Activated CD8-positive, alpha-beta memory T cell treated with anti-CD3 and anti-CD28 coated beads for 24 hours (primary cell): ENCODE results near the gene KIAA1671.
"Not testable (repeated sequence)": the region's sequence is repeated elsewhere in the genome, so short reads cannot be mapped to it uniquely, and the experiment has no call there.

Experiments used
- DNase-seq: peaks from one replicate; pipeline ENCODE4 v3.0.0-alpha.2; 2020

Gene KIAA1671

DNA sequence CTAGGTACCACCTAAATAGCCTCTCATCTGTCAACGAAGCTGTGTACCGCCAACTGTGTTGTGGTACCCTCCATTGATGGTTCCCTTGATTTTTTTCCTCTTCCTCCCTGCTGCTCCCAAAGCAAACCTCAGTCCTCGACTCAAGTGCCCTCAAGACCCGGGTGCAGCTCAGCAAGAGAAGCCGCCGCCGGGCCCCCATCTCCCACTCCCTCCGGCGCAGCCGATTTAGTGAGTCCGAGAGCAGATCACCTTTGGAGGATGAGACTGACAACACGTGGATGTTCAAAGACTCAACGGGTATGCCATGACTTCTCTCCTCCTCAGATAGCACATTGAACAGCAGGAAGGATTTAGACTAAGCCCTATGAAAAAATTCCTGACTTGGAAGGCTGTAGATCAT is 224.7 kb downstream of the KIAA1671 start:
- DNase-seq: no peak

DNA sequence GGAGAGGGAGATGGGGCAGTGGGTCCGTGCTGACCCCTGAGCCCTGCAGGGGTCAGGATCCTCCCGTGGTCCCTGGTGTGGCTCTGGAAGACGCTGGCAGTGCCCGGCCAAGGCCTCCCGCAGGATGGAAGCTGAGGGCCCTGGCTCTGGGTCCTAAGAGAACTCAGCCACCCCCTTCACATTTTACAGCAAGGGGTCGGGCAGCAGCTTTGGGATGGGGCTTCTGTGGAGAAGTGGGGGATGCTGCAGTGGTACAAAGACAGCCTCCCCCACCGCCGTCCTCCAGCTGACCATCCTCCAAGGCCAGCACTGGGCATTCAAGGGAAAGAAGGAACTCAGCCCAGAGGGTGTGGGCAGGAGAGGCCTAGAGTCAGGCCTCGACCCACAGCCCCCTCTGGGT is 225.4 kb downstream of the KIAA1671 start:
- DNase-seq: no peak

DNA sequence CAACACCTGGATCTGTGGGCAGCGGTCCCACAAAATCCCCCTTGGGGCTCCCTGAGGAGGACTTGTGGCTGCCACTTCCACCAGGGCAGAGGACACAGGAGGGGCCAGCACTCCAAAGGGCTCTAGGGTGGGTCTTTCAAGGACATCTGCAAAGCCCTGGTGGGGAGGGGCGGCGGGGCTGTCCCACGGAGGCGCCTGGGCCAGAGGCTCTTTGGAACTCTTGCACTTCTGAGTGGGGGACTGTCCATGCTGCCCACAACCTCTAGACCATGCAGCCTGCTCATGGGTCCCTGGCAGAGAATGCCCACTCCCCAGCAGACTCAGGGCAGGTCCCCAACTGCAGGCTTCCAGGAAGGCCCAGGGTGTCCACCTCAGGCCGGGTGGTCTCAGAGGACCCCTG is 225.8 kb downstream of the KIAA1671 start:
- peak; percentile 67 for DNase-seq

DNA sequence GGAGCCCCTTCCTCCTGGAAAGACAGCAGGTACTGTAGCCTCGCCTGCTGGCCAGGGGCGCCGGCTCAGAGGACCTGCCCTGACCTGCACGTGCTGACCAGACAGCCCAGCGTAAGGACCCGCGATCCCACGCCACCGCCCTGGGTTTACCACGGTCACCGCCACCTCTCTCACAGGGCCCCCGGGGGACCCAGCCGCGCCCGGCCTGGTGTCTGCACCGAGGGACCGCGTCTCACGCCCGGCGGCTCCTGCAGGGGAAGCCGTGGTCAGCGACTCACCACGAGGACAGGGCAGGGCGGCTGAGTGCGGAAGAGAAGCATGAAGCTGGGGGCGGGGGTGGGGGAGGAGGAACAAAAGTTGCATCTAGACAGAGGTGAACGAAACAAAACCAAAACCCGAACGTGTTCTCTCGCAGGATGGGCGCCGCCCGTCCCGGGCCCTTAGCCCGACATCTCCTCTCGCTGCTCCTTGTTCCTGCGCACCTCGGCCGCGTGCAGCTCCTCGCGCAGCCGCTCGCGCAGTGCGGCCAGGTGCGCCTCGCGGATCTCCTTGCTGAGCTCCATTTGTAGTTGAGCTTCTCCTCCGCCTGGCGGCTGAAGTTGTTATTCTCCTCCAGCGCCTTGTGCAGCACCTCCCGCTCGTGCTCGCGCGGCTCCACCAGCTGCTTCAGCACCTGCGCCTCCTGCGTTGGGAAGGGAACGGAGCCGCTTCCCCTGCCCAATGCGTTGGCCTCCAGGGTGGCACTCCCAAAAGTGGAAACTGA is 226.5 kb downstream of the KIAA1671 start:
- not testable (repeated sequence) for DNase-seq

DNA sequence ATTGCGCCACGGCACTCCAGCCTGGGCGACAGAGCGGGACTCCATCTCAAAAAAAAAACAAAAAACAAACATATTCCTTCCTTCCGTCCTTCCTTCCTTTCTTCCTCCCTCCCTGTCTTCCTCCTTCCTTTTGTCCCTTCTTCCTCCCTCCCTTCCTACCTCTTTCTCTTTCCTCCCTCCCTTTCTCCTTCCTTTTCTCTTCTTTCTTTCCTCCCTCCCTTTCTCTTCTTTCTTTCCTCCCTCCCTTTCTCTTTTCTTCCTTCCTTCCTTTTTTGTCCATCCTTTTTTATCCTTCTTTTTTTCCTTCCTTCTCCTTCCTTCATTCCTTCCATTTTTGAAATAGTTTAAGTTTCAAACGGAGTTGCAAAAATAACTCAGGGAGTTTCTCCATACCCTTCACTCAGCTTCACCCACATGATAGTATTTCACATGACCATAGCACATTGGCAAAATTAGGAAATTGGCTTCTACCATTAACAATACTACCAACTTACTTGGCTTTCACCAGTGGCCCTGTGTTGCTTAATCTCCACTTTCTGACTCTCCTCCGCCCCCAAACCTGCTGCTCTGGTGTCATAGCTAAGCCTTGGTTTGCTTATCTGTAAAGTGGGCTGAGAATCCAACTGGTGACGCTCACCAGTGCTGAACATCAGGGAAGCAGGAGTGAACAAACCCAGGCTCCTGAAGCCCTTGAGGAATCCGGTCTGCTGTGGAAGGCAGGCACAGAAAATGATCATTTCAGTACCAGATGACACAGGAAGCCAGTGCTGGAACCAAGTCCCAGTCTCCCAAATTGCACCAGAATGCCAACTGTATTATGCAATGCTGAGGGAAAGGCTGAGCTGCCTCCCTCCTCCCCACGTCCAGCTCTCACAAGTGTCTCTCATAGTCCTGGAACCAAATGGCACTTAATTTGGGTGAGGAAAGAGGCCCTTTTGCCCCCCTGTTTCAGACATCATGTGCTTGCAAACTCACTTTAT is 229.9 kb downstream of the KIAA1671 start:
- DNase-seq: no peak

DNA sequence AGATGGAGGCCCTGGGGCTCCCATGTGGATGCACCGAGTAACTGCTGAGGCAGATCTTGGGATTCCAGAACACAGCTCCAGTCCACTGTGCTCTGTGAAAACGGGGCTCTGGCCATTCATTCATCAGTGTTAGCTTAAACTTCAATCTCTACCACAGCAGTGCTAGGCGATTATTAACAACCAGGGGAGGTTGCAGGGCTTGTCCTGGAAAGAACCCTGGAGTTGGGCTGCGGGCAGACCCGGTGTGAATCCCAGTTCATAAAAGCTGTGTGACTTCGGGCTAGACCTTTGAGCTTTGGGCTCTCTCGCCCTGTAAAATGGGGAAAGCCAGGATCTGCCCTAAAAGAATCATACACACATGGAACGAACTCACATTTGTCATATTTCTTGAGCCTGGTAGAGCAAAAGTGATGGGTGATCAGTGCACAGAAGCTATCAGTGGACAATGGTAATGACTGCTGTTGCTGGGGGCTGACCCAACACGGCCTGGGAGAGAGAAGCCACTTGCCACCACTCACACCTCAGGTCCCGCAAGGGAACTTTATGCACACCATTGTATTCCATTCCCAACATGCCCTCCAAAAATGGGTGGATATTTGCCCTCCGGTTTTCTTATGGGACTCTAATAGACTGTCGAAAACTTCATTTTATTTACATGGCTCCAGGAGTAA is 231.6 kb downstream of the KIAA1671 start:
- no peak for DNase-seq

DNA sequence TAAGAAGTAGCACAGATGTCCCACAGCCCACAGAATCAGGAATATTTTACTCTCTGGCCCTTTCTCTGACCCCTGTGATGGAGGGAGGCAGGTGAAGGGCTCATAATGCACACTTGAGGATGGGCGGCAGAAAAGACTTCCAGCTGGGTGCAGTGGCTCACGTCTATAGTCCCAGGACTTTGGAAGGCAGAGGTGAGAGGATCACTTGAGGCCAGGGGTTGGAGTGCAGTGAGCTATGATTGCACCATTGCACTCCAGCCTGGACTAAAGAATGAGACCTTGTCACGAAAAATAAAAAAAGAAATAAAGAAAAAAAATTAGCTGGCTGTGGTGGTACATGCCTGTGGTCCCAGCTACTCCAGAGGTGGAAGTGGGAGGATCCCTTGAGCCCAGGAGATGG is 233.6 kb downstream of the KIAA1671 start:
- DNase-seq: no peak

DNA sequence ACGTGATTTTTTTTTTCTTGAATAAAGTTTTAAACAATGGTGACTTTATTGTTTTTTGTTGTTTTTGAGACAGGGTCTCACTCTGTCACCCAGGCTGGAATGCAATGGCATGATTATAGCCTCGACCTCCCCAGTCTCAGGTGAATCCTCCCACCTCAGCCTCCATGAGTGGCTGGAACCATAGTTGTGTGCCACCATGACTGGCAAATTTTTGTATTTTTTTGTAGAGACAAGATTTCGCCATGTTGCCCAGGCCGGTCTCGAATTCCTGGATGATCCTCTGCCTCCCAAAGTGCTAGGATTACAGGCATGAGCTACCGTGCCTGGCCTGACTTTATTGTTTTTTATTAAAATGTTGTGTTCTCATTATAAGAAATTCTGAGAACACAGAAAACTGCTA is 235.0 kb downstream of the KIAA1671 start:
- DNase-seq: no peak

DNA sequence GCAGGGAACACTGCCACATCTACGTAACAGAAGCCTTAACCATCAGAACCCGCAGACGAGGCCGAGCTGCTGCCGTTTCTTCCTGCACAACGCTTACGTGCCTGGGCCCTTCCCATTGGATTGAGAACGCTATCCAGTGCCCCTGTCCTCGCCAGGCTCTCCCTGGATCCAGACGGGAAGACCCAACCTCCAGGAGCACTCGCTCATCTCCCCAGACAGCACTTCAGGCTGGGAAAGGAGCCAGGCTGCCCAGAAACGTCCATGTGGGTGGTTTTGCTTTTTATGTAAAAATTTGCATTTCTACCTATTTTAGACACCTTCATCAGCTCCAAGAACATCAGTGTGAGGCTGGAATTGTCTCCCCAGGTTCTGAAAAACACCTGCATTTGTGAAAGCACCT is 239.9 kb downstream of the KIAA1671 start:
- DNase-seq: no peak

DNA sequence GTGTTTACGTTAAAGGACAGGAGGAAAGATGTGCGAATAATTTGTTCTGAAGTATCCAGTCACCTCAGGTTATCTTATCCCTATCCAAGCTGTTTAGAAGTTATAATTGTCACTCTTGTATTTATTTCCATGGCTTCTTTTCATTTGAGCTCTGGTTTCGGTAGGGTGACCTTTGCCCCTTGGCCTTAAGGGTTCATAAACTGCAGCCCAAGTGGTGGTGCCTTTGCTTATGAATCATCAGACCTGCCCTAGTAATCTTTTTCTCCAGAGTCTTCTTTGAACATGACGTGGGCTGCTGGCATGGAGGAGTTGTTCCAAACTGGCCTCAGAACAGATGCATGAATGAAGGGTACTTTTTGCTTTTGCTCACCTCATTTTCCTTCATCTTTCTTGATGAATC is 240.6 kb downstream of the KIAA1671 start:
- no peak for DNase-seq

DNA sequence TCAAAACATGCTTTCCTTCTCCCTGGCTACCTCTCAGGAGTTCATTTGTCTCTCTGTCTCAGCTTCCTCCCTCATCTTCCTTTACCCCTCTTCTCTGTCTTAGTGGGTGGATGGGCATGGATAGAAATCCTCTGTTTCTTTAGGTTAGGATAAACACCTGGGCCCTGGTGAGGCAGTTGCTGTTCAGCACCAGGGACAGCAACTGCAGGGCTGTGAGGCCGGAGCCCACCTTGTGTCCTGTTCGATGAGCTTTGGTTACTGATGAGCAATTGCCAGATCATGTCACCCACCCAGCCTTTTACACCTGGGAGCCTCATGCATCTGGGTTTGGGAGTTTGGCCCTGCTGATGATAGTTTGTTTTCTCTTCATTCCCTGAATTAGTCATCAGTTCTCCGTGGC is 241.0 kb downstream of the KIAA1671 start:
- DNase-seq: no peak

DNA sequence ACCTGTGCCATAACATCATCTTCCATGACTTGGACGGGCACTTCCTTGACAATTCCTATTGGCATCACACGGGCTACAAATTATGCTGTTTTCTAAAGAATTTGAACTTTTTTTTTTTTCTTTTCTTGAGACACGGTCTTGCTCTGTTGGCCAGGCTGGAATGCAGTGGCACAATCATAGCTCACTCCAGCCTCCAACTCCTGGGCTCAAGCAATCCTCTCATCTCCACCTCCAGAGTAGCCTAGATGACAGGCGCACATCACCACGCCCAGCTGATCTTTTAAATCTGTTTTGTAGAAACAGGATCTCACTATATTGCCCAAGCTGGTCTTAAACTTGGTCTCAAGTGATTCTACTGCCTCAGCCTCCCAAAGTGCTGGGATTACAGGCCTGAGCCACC is 243.8 kb downstream of the KIAA1671 start:
- DNase-seq: no peak

DNA sequence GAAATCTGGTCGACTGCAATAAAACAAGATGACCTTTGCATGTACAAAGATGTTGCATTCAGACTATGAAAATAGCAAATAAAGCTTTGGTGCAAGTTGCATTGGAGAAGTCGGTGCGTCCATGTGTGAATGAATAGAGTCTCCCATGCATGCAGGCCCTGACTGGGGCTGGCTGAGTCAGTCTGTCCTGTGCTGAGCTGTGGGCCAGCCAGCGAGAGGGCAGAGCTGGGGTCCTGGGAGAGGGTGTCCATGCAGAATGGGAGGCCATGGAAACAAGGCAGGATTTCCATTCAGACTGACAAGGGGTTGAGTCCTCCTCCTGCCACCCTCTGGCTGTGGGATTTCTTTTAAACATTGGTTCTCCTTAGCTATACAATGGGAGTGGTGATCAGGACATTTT is 244.8 kb downstream of the KIAA1671 start:
- DNase-seq: no peak

DNA sequence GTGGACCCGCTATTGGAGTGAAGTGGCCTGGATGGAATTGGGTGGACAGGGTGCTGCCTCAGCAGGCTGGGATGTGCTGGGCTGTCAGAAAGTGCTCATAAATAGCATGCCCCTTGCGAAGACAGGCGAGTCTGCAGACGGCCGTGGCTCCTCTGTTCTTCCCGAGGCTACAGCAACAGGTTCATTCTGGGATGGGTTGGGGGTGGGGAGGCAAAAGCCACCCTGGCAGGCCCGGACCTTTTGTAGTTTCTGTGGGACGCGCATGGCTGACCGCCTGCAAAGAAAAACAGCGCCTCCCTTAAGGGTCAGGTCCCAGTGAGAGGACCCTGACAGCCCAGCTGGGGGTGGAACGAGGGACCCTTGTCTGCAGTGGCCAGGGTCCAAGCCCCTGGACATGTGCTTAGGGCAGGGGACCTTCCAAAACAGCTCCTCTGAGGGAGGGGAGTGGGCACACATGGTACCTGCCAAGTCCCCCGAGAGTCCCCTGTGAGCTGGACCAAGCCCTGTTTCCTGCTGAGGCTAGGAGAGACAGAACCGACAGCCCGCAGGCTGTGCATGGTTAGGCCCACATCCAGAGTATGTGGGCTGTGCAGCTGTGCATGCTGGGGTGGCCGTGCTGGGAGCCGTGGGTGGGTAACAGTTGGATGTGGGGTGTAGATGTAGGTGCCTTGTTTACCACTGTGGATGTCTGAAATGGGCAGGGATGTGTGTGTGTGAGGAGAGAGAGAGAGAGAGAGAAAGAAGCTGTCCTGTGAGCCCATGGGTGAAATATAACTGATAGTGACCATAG is 247.4 kb downstream of the KIAA1671 start, which contains the start of gene CRYBB3:
Gene CRYBB3, plus strand, starts transcription at position 128 of the 790 bp plus-strand sequence. CDS start 1,539 bp downstream, outside the sequence.
- DNase-seq: no peak

DNA sequence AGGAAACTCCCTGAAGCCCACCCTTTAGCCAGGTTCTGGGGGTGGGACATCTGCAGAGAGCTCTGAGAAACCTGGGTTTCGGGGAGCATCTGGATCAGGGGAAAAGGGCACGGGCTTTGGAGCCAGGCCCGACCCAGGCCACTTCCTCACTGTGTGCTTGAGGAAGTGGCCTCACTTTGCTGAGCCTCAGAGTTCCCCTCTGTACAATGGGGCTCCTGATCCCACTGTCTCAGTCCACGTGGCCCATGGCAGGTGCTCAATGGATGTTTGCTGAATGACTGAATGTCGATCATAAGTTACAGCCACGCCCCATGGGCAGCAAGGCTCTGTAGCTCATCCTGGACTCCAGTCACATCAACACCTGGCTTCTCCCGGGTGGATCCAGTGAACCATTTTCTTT is 248.5 kb downstream of the KIAA1671 start:
- no peak for DNase-seq

DNA sequence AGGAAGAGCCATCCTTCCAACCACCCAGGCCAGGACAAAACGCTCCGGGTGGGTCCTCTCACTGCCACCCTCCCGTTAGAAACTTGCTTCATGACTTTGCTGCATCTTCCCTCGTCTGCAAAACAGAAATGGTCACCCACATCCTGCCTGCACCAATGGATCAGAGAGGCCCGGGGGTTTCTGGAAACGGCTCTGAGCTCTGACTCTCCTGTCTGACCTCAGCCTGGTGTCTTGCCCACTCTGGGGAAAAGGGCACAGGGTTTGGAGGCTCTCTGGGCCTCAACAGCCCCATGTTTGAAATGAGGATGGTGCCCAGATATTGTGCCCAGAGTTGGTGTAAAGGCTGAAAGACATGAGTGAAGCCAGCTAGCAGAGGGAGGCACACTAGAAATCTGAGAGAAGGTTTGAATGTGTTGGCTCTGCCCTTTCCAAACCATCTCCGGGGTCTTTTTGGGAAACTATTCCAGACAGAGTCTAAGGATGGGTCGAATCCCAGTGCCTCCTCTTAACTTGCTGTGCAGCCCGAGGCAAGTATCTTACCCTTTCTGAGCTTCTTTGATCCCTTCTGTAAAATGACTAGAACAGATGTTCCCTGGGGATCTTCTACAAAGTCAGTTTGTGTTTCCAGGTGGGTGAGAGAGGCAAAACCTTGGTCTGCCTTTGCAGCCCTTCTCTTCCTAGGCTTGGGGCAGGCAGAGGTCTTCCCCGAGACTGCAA is 249.2 kb downstream of the KIAA1671 start:
- DNase-seq: no peak

DNA sequence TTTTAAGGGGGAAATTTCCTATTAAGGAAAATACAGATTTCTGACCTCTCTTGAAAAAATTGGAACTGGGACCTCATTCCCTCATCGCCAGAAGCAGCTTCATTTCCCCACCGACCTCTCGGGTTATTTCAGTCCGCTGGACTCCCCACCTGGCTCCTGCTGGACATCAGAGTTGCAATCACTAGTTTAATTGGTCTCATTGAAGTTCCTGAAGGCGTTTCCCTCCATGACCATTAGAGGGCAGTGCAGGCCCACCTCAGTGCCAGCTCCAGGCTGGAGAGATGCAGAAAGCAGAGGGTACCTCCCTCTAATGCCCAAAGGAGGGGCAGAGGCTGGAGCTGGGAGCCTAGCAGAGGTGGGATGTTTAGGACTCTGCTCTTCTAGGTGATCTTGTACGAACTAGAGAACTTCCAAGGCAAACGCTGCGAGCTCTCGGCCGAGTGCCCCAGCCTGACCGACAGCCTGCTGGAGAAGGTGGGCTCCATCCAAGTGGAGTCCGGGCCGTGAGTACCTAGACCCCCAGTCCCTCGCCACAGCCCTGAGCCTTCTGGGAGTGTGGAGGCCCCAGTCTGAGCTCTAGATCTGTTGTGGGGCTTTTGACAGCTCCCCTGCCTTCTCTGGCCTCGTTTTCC is 249.9 kb downstream of the KIAA1671 start:
- peak; percentile 81 for DNase-seq

DNA sequence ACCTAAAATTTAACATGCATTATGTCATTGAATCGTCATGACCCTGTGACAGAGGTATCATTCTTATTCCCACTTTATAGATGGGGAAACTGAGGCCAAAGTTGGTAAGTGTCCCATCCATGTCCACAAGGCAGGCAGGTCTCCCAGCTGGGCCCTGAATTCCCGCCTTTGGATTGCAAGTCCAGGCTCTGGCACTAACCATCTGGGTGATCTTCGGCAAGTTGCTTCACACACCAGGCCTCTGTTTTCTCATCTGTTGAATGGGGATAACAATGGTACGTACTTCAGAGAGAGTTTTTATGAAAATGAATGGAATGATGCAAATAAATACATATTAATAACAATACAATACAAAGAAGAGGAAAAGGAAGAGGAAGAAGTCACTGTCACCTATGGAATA is 250.6 kb downstream of the KIAA1671 start:
- DNase-seq: no peak

DNA sequence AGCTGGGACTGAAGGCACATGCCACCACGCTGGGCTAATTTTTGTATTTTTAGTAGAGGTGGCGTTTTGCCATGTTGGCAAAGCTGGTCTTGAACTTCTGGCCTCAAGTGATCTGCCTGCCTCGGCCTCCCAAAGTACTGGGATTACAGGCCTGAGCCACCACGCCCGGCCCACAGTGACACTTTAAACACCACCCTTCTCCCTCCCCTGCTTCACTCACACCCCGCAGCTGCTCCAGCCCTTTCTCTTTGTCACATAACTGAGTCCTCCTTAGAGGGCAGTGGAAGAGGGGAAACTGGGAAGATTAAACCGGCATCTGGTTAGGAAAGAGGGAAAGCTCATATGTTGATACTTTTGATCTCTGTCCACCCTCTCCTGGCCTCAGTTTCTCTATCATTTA is 252.0 kb downstream of the KIAA1671 start:
- not testable (repeated sequence) for DNase-seq

DNA sequence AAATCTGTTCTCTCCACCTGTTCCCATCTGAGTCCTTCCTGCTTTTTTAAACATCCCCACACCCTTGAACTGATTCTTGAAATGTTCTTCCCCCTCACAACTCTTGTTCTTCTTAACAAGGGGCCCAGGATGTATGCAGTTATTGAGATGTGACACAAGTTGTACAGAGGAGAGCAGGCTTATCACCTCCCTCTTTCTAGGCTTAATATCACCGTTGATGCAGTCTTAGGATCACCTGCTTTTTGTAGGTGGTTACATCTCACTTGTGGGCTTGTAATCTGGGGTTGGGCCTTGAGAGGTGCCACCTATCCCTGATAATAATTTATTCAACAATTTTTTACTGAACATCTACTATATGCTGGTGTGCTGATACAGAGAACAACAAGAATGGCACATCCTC is 253.3 kb downstream of the KIAA1671 start:
- no peak for DNase-seq

DNA sequence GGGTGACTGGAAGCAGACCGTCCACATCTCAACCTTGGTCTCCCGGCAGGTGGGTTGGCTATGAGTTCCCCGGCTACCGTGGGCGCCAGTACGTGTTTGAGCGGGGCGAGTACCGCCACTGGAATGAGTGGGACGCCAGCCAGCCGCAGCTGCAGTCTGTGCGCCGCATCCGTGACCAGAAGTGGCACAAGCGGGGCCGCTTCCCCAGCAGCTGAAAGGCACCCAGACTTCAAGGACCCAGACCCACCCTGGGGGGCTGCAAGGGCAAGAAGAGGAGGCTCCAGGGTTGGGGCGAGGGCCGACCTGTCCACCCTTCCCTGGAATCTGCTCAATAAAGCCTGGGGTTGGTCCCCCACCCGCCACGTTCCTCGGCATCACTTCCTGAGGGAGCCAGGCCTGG is 254.5 kb downstream of the KIAA1671 start:
- no peak for DNase-seq
